ENCODE data around the gene SLC25A6. TPM values are rescaled to one million over a fixed set of nuclear protein-coding genes. Genes with fewer than 3 reads are reported as not detected.
"Not testable (repeated sequence)": the region's sequence is repeated elsewhere in the genome, so short reads cannot be mapped to it uniquely, and the experiment has no call there.

SLC25A6 gene
- total RNA-seq, 4 donors from 2014 or later, result 220 to 291 (median 250) TPM

GRCh38 chrX:1355131-1356046, 36.5 kb downstream of the SLC25A6 start:
- Histone ChIP-seq H3K36me3 (peaks cover 3 to 58% (median 7%) of the 10 kb centered on the region in 3 donors), H3K4me3 (no peak overlapping the region), H3K9me3 (peaks cover 0 to 17% (median 4%) of the 10 kb centered on the region in 4 donors), H3K27ac (peak overlapping the region in 3 of 4 donors; percentile 11 to 48 (median 46)), H3K4me1 (peaks cover 0 to 12% (median 0%) of the 10 kb centered on the region in 4 donors), H3K27me3 (no peaks in the 10 kb centered on the region)
- WGBS, 2 donors, result 23 to 25% methylated on average over 11 of the region's 11 CpGs
- TF ChIP-seq POLR2A (IDR thresholded peaks at IDR 0.05), result no peak
- no peak for TF ChIP-seq CTCF (IDR thresholded peaks at IDR 0.05)
- TF ChIP-seq EP300 (IDR thresholded peaks at IDR 0.05), result no peak
- DNase-seq (ENCODE audit: low spot score in 2 of 2), result no peak

- no peak for TF ChIP-seq POLR2A (IDR thresholded peaks at IDR 0.05)
- no peak for TF ChIP-seq CTCF (IDR thresholded peaks at IDR 0.05)
- no peak for TF ChIP-seq EP300 (IDR thresholded peaks at IDR 0.05)
- H3K36me3 ChIP-seq, result peaks cover 3 to 57% (median 7%) of the 10 kb centered on the region in 3 donors
- DNase-seq (ENCODE audit: low spot score in 2 of 2), result no peak
- no peaks in the 10 kb centered on the region for H3K27me3 ChIP-seq
- H3K9me3 ChIP-seq, result peaks cover 0 to 17% (median 4%) of the 10 kb centered on the region in 4 donors
- peaks cover 0 to 12% (median 0%) of the 10 kb centered on the region in 4 donors for H3K4me1 ChIP-seq
- no peak overlapping the region for H3K27ac ChIP-seq
- H3K4me3 ChIP-seq, result no peak overlapping the region
- WGBS, 2 donors, result 86 to 92% methylated on average over 11 of the region's 11 CpGs
Observed at GRCh38 chrX:1354036-1355019, 37.6 kb downstream of the SLC25A6 start.

GRCh38 chrX:1351981-1352714, 39.8 kb downstream of the SLC25A6 start:
- Histone ChIP-seq H3K36me3 (peaks cover 0 to 42% (median 0%) of the 10 kb centered on the region in 3 donors), H3K27ac (no peak overlapping the region), H3K4me3 (no peak overlapping the region), H3K9me3 (no peaks in the 10 kb centered on the region), H3K4me1 (peaks cover 0 to 12% (median 0%) of the 10 kb centered on the region in 4 donors), H3K27me3 (no peaks in the 10 kb centered on the region)
- DNase-seq (ENCODE audit: low spot score in 2 of 2), result no peak
- 91 to 95% methylated on average over 41 to 47 of the region's 49 CpGs for WGBS, 2 donors
- TF ChIP-seq POLR2A (IDR thresholded peaks at IDR 0.05) (no peak), EP300 (IDR thresholded peaks at IDR 0.05) (no peak), CTCF (IDR thresholded peaks at IDR 0.05) (no peak)

GRCh38 chrX:1349606-1350005, 42.3 kb downstream of the SLC25A6 start:
- peaks cover 0 to 47% (median 0%) of the 10 kb centered on the region in 3 donors for H3K36me3 ChIP-seq
- DNase-seq (ENCODE audit: low spot score in 2 of 2); H3K4me1 ChIP-seq; H3K4me3 ChIP-seq; H3K27me3 ChIP-seq; H3K9me3 ChIP-seq; H3K27ac ChIP-seq: not testable (repeated sequence)
- WGBS, 2 donors, result 91 to 94% methylated on average over 15 of the region's 15 CpGs

Measured in tibial nerve (tissue), 4 donors.